Liver (tissue), 9 donors: ENCODE results near the gene B4GALT3. TPM values are rescaled to one million over a fixed set of nuclear protein-coding genes. Genes with fewer than 3 reads are reported as not detected.

Experiments used
- DNase-seq: peaks from one replicate; pipeline ENCODE4 v3.0.0-alpha.2; 2017; ENCODE audit warnings: low spot score
- H3K27ac ChIP-seq, 2 donors: one replicate each; pipeline ENCODE4 v1.7.0; 2013; ENCODE audit warnings: inconsistent platforms in 2 of 2, low read length in 2 of 2, control low read depth in 1 of 2, low read depth in 1 of 2, mild to moderate bottlenecking in 1 of 2
- H3K27me3 ChIP-seq, 4 donors: one replicate each; pipeline versions ENCODE4 v1.6.1 to v1.7.0; 2013; ENCODE audit warnings: low read length in 3 of 4, inconsistent platforms in 1 of 4, mild to moderate bottlenecking in 1 of 4, moderate library complexity in 1 of 4; ENCODE audit not compliant: control insufficient read depth in 4 of 4, insufficient read depth in 4 of 4
- H3K36me3 ChIP-seq, 4 donors: one replicate each; pipeline versions ENCODE4 v1.6.1 to v1.7.0; 2013; ENCODE audit warnings: low read length in 3 of 4, mild to moderate bottlenecking in 3 of 4, low read depth in 1 of 4, moderate library complexity in 1 of 4; ENCODE audit not compliant: control insufficient read depth in 4 of 4, insufficient read depth in 3 of 4
- H3K4me1 ChIP-seq, 4 donors: one replicate each; pipeline versions ENCODE4 v1.6.1 to v1.7.0; 2013; ENCODE audit warnings: low read length in 3 of 4, mild to moderate bottlenecking in 3 of 4, moderate library complexity in 1 of 4; ENCODE audit not compliant: control insufficient read depth in 4 of 4, insufficient read depth in 4 of 4
- H3K4me3 ChIP-seq, 3 donors: one replicate each; pipeline versions ENCODE4 v1.6.1 to v1.7.0; 2013; ENCODE audit warnings: low read length in 3 of 3, control low read depth in 1 of 3, low read depth in 1 of 3, mild to moderate bottlenecking in 1 of 3
- H3K9ac ChIP-seq, 2 donors: one replicate each; pipeline ENCODE4 v1.7.0; 2013; ENCODE audit warnings: low read length in 2 of 2, mild to moderate bottlenecking in 2 of 2, moderate library complexity in 2 of 2, control low read depth in 1 of 2, low read depth in 1 of 2
- H3K9me3 ChIP-seq, 4 donors: one replicate each; pipeline versions ENCODE4 v1.6.1 to v1.7.0; 2013; ENCODE audit warnings: low read length in 3 of 4; ENCODE audit not compliant: control insufficient read depth in 4 of 4
- CTCF ChIP-seq: fragments of 150-350 bp; IDR thresholded peaks from 2 replicates; pipeline ENCODE4 v1.5.1; 2017; ENCODE audit warnings: improper control_type of control experiment, low read depth, low read length; ENCODE audit not compliant: missing input control
- EGR1 ChIP-seq, 2 donors: IDR thresholded peaks; 2 replicates each; pipeline ENCODE4 v1.6.1; 2016 to 2018; ENCODE audit warnings: antibody characterized with exemption in 2 of 2, low read depth in 2 of 2
- FOXA1 ChIP-seq: IDR thresholded peaks from 2 replicates; pipeline ENCODE4 v1.6.1; 2016; ENCODE audit warnings: antibody characterized with exemption
- FOXA2 ChIP-seq: IDR thresholded peaks from 2 replicates; pipeline ENCODE4 v1.6.1; 2016; ENCODE audit warnings: antibody characterized with exemption
- GABPA ChIP-seq, 2 donors: IDR thresholded peaks in 1 of 2; conservative IDR thresholded peaks in 1 of 2; 2 replicates each; pipeline ENCODE4 v1.6.1; 2016; ENCODE audit warnings: antibody characterized with exemption in 2 of 2, mild to moderate bottlenecking in 1 of 2, moderate library complexity in 1 of 2
- HNF4A ChIP-seq, 2 donors: conservative IDR thresholded peaks; 2 replicates each; pipeline ENCODE4 v1.6.1; 2016; ENCODE audit warnings: antibody characterized with exemption in 2 of 2, mild to moderate bottlenecking in 2 of 2
- HNF4G ChIP-seq: IDR thresholded peaks from 2 replicates; pipeline ENCODE4 v1.6.1; 2016; ENCODE audit warnings: antibody characterized with exemption
- JUND ChIP-seq, 2 donors: IDR thresholded peaks; 2 replicates each; pipeline ENCODE4 v1.6.1; 2016; ENCODE audit warnings: antibody characterized with exemption in 2 of 2
- NR2F2 ChIP-seq: IDR thresholded peaks from 2 replicates; pipeline ENCODE4 v1.6.1; 2016; ENCODE audit warnings: antibody characterized with exemption
- RAD21 ChIP-seq, 2 donors: IDR thresholded peaks; 2 replicates each; pipeline ENCODE4 v1.6.1; 2016; ENCODE audit warnings: antibody characterized with exemption in 2 of 2, mild to moderate bottlenecking in 2 of 2
- RXRA ChIP-seq, 2 donors: IDR thresholded peaks; 2 replicates each; pipeline ENCODE4 v1.6.1; 2017 to 2018; ENCODE audit warnings: antibody characterized with exemption in 2 of 2, mild to moderate bottlenecking in 1 of 2
- SP1 ChIP-seq: IDR thresholded peaks from 2 replicates; pipeline ENCODE4 v1.6.1; 2018; ENCODE audit warnings: antibody characterized with exemption, mild to moderate bottlenecking
- TAF1 ChIP-seq: conservative IDR thresholded peaks from 2 replicates; pipeline ENCODE4 v1.6.1; 2016; ENCODE audit warnings: antibody characterized with exemption, mild to moderate bottlenecking
- YY1 ChIP-seq: IDR thresholded peaks from 2 replicates; pipeline ENCODE4 v1.6.1; 2016; ENCODE audit warnings: antibody characterized with exemption, mild to moderate bottlenecking
- WGBS: extraction: QIAGEN DNeasy Blood & Tissue Kit; methylation state at CpG from one replicate; pipeline ENCODE4 v1.1.7; 2013; 5-methylcytosine and 5-hydroxymethylcytosine counted together
- polyA plus RNA-seq, 2 donors: library from polyadenylated mRNA; stranded (reverse) in 1 of 2; unstranded in 1 of 2; fragments of 200-250 nt in 1 of 2; fragments of >200 nt in 1 of 2; fragmentation: Nextera tagmentation in 1 of 2; extraction: Ambion mirVana in 1 of 2; gene quantifications; one replicate each; pipeline versions ENCODE4 v1.2.1 to v1.2.3, GENCODE V29; 2013 to 2015
- total RNA-seq, 2 donors: library from RNA; depleted of rRNA; stranded (reverse); fragments of >200 nt; gene quantifications; one replicate each; pipeline ENCODE4 v1.2.3, GENCODE V29; 2014
- TF ChIP-seq, protein P1 (sequence below): IDR thresholded peaks from 2 replicates; pipeline ENCODE4 v1.6.1; 2016; ENCODE audit warnings: antibody characterized with exemption
- TF ChIP-seq, protein P2 (sequence below): IDR thresholded peaks from 2 replicates; pipeline ENCODE4 v1.6.1; 2016; ENCODE audit warnings: antibody characterized with exemption
- TF ChIP-seq, protein P3 (sequence below): IDR thresholded peaks from 2 replicates; pipeline ENCODE4 v1.6.1; 2016; ENCODE audit warnings: antibody characterized with exemption, mild to moderate bottlenecking
- TF ChIP-seq, protein P4 (sequence below): IDR thresholded peaks from 2 replicates; pipeline ENCODE4 v1.6.1; 2016; ENCODE audit warnings: antibody characterized with exemption
- donor health status: healthy.
- donor health status: healthy.
- donor health status: healthy.
- donor health status: healthy.
- donor health status: healthy.

The B4GALT3 gene
- total and polyA plus RNA-seq, 4 donors = 13.1 to 23.8 (median 14.7) TPM

- peak; percentile 51 to 66 for TF ChIP-seq RXRA (IDR thresholded peaks at IDR 0.05)
- TF ChIP-seq SP1 = peak; percentile 43
- TF ChIP-seq RAD21 (IDR thresholded peaks at IDR 0.05) = no peak
- TF ChIP-seq HNF4A (conservative IDR thresholded peaks at IDR 0.05) = no peak
- TF ChIP-seq FOXA2 = no peak
- TF ChIP-seq, protein P1, sequence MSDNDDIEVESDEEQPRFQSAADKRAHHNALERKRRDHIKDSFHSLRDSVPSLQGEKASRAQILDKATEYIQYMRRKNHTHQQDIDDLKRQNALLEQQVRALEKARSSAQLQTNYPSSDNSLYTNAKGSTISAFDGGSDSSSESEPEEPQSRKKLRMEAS = no peak
- TF ChIP-seq, protein P2, sequence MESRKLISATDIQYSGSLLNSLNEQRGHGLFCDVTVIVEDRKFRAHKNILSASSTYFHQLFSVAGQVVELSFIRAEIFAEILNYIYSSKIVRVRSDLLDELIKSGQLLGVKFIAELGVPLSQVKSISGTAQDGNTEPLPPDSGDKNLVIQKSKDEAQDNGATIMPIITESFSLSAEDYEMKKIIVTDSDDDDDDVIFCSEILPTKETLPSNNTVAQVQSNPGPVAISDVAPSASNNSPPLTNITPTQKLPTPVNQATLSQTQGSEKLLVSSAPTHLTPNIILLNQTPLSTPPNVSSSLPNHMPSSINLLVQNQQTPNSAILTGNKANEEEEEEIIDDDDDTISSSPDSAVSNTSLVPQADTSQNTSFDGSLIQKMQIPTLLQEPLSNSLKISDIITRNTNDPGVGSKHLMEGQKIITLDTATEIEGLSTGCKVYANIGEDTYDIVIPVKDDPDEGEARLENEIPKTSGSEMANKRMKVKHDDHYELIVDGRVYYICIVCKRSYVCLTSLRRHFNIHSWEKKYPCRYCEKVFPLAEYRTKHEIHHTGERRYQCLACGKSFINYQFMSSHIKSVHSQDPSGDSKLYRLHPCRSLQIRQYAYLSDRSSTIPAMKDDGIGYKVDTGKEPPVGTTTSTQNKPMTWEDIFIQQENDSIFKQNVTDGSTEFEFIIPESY = no peak
- TF ChIP-seq TAF1 = no peak
Observed at GRCh38 chr1:161172776-161173376, 4.4 kb downstream of the B4GALT3 start (continued).

GRCh38 chr1:161172349-161172748, 5.0 kb downstream of the B4GALT3 start:
- H3K27ac ChIP-seq = no peak overlapping the region
- 80% methylated on average over 1 of the region's 1 CpG for WGBS

More at GRCh38 chr1:161172349-161172748, 5.0 kb downstream of the B4GALT3 start:
- no peaks in the 10 kb centered on the region for H3K27me3 ChIP-seq
- H3K36me3 ChIP-seq = peaks cover 2 to 46% (median 31%) of the 10 kb centered on the region in 4 donors
- no peaks in the 10 kb centered on the region for H3K9me3 ChIP-seq
- no peak for DNase-seq
- H3K4me1 ChIP-seq = peaks cover 0 to 24% (median 19%) of the 10 kb centered on the region in 4 donors
- no peak overlapping the region for H3K4me3 ChIP-seq
- TF ChIP-seq JUND (IDR thresholded peaks at IDR 0.05) (no peak), TAF1 (no peak), CTCF (no peak), FOXA2 (no peak), HNF4A (conservative IDR thresholded peaks at IDR 0.05) (no peak), YY1 (no peak), HNF4G (no peak), FOXA1 (no peak), EGR1 (IDR thresholded peaks at IDR 0.05; ENCODE audit: low read depth in 2 of 2) (no peak), RXRA (IDR thresholded peaks at IDR 0.05) (no peak), SP1 (no peak), RAD21 (IDR thresholded peaks at IDR 0.05) (no peak), NR2F2 (no peak), GABPA (IDR thresholded peaks at IDR 0.05 in 1 of 2, conservative IDR thresholded peaks at IDR 0.05 in 1 of 2) (no peak)
- TF ChIP-seq, protein P1 = no peak
- TF ChIP-seq, protein P3, sequence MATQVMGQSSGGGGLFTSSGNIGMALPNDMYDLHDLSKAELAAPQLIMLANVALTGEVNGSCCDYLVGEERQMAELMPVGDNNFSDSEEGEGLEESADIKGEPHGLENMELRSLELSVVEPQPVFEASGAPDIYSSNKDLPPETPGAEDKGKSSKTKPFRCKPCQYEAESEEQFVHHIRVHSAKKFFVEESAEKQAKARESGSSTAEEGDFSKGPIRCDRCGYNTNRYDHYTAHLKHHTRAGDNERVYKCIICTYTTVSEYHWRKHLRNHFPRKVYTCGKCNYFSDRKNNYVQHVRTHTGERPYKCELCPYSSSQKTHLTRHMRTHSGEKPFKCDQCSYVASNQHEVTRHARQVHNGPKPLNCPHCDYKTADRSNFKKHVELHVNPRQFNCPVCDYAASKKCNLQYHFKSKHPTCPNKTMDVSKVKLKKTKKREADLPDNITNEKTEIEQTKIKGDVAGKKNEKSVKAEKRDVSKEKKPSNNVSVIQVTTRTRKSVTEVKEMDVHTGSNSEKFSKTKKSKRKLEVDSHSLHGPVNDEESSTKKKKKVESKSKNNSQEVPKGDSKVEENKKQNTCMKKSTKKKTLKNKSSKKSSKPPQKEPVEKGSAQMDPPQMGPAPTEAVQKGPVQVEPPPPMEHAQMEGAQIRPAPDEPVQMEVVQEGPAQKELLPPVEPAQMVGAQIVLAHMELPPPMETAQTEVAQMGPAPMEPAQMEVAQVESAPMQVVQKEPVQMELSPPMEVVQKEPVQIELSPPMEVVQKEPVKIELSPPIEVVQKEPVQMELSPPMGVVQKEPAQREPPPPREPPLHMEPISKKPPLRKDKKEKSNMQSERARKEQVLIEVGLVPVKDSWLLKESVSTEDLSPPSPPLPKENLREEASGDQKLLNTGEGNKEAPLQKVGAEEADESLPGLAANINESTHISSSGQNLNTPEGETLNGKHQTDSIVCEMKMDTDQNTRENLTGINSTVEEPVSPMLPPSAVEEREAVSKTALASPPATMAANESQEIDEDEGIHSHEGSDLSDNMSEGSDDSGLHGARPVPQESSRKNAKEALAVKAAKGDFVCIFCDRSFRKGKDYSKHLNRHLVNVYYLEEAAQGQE = no peak
- TF ChIP-seq, protein P4, sequence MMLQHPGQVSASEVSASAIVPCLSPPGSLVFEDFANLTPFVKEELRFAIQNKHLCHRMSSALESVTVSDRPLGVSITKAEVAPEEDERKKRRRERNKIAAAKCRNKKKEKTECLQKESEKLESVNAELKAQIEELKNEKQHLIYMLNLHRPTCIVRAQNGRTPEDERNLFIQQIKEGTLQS = no peak
- TF ChIP-seq, protein P2 = no peak
- no peak overlapping the region for H3K9ac ChIP-seq
